SK-N-SH (cell line): Measurements from ENCODE around the gene NXNL1.

Experiments
- EP300 ChIP-seq, 2 experiments: IDR thresholded peaks; 2 replicates each; pipeline versions ENCODE4 v1.4.0 to v1.6.1; 2012; ENCODE audit warnings: borderline replicate concordance in 1 of 2, low read depth in 1 of 2, low read length in 1 of 2
- FOXJ3 ChIP-seq: sonication (generic); formaldehyde crosslinking; IDR thresholded peaks from 2 replicates; pipeline ENCODE4 v1.5.1; 2020; ENCODE audit warnings: mild to moderate bottlenecking, missing genetic modification reagents
- FOXM1 ChIP-seq: IDR thresholded peaks from 2 replicates; pipeline ENCODE4 v1.4.0; 2012; ENCODE audit warnings: low read depth, mild to moderate bottlenecking
- GABPA ChIP-seq: IDR thresholded peaks from 2 replicates; pipeline ENCODE4 v1.4.0; 2012; ENCODE audit warnings: low read depth, mild to moderate bottlenecking
- MXI1 ChIP-seq: IDR thresholded peaks from 2 replicates; pipeline ENCODE4 v1.6.1; 2012; ENCODE audit warnings: mild to moderate bottlenecking, low read depth, low read length, improper control_type of control experiment
- POLR2AphosphoS5 ChIP-seq: IDR thresholded peaks from 2 replicates; pipeline ENCODE4 v1.6.1; 2012; ENCODE audit warnings: low read depth, low read length
- TAF1 ChIP-seq: IDR thresholded peaks from 2 replicates; pipeline ENCODE4 v1.6.1; 2012; ENCODE audit warnings: low read depth, mild to moderate bottlenecking, low read length, moderate library complexity, borderline replicate concordance
- TCF12 ChIP-seq: IDR thresholded peaks from 2 replicates; pipeline ENCODE4 v1.4.0; 2012
- TF ChIP-seq, protein P1 (sequence below): fragments of 200-600 bp; sonication (generic); IDR thresholded peaks from 2 replicates; pipeline ENCODE4 v1.6.1; 2017; ENCODE audit warnings: antibody characterized with exemption, mild to moderate bottlenecking, moderate library complexity
- TF ChIP-seq, protein P2 (sequence below): fragments of 150-350 bp; IDR thresholded peaks from 2 replicates; pipeline ENCODE4 v1.6.1; 2017; ENCODE audit warnings: antibody characterized with exemption, low read length, low read depth, borderline replicate concordance

DNA sequence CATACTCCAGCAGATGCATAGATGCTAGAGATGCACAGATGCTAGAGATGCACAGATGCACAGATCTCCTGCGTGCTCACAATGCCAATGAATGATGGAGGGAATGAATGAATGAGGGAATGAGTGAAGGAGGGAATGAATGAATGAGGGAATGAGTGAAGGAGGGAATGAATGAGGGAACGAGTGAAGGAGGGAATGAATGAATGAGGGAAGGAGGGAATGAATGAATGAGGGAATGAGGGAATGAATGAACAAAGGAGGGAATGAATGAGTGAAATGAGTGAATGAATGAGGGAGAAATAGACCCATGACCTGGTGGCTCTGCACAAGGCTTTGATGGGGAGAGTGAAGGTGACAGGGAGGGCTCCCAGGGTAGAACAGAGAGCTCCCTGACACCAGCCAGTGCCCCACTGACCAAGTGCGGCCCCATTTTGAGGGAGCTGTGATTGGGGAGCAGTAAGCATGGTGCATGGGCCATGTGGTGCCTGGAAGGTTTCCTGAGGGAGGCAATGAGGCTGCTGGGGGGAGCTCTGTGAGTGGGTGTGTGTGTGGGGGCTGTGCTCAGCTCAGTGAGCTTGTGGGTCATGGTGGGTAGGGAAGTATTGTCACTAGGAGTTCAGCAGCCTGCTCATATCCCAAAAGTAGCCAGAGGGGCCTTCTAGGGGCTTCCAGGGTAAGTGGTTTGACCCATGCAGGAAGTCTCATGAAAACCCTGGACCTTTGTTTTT is 22.3 kb upstream of the NXNL1 start:
- TF ChIP-seq, protein P1, sequence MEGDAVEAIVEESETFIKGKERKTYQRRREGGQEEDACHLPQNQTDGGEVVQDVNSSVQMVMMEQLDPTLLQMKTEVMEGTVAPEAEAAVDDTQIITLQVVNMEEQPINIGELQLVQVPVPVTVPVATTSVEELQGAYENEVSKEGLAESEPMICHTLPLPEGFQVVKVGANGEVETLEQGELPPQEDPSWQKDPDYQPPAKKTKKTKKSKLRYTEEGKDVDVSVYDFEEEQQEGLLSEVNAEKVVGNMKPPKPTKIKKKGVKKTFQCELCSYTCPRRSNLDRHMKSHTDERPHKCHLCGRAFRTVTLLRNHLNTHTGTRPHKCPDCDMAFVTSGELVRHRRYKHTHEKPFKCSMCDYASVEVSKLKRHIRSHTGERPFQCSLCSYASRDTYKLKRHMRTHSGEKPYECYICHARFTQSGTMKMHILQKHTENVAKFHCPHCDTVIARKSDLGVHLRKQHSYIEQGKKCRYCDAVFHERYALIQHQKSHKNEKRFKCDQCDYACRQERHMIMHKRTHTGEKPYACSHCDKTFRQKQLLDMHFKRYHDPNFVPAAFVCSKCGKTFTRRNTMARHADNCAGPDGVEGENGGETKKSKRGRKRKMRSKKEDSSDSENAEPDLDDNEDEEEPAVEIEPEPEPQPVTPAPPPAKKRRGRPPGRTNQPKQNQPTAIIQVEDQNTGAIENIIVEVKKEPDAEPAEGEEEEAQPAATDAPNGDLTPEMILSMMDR: no peak
- TF ChIP-seq TAF1 (no peak), FOXJ3 (CRISPR knock-in tag) (no peak), MXI1 (no peak), TCF12 (no peak), FOXM1 (no peak), GABPA (no peak), POLR2AphosphoS5 (no peak), EP300 (IDR thresholded peaks at IDR 0.05; ENCODE audit: borderline replicate concordance in 1 of 2, low read depth in 1 of 2, low read length in 1 of 2) (no peak)
- TF ChIP-seq, protein P2, sequence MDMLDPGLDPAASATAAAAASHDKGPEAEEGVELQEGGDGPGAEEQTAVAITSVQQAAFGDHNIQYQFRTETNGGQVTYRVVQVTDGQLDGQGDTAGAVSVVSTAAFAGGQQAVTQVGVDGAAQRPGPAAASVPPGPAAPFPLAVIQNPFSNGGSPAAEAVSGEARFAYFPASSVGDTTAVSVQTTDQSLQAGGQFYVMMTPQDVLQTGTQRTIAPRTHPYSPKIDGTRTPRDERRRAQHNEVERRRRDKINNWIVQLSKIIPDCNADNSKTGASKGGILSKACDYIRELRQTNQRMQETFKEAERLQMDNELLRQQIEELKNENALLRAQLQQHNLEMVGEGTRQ: no peak
